Measurements from ENCODE around the gene PVALEF. TPM values are rescaled to one million over a fixed set of nuclear protein-coding genes. Genes with fewer than 3 reads are reported as not detected.
A peak's percentile ranks its signal among the peaks of the same experiment; 100 is the strongest.

PVALEF gene
- total and polyA plus RNA-seq, 2 of the 13 experiments (the other 11 are each of a cell fraction or from before 2014, with no cell fraction given): 0.18 TPM

GRCh38 chr17:81130385-81131361 lies 34.6 kb upstream of the PVALEF start (continued):
- TF ChIP-seq ATF1 (CRISPR knock-in tag; IDR thresholded peaks at IDR 0.05) (no peak), HMGA1 (CRISPR knock-in tag; conservative IDR thresholded peaks at IDR 0.05) (no peak), ZNF746 (CRISPR knock-in tag; IDR thresholded peaks at IDR 0.05) (no peak), ZMAT3 (CRISPR knock-in tag; conservative IDR thresholded peaks at IDR 0.05) (no peak), HDAC1 (CRISPR knock-in tag; IDR thresholded peaks at IDR 0.05) (peak; percentile 57), FOXO1 (CRISPR knock-in tag; IDR thresholded peaks at IDR 0.05) (no peak), NAIF1 (CRISPR knock-in tag; IDR thresholded peaks at IDR 0.05; ENCODE audit: borderline replicate concordance) (no peak), AHR (CRISPR knock-in tag; IDR thresholded peaks at IDR 0.05) (no peak; the same call in 1 of the 2 replicates), RNF2 (conservative IDR thresholded peaks at IDR 0.05; ENCODE audit: low read depth) (no peak), REST (IDR thresholded peaks at IDR 0.05; ENCODE audit: borderline replicate concordance in 1 of 2, low read depth in 1 of 2, low read length in 2 of 2) (no peak), HOMEZ (CRISPR knock-in tag; IDR thresholded peaks at IDR 0.05; ENCODE audit: low read depth) (no peak), ATAD3A (CRISPR knock-in tag; IDR thresholded peaks at IDR 0.05) (no peak), PHF8 (CRISPR knock-in tag; IDR thresholded peaks at IDR 0.05) (no peak; the same call in 1 of the 2 replicates), ZBTB7B (CRISPR knock-in tag; IDR thresholded peaks at IDR 0.05) (peak; percentile 16; the same call in 1 of the 2 replicates)
- TF ChIP-seq, protein P1, sequence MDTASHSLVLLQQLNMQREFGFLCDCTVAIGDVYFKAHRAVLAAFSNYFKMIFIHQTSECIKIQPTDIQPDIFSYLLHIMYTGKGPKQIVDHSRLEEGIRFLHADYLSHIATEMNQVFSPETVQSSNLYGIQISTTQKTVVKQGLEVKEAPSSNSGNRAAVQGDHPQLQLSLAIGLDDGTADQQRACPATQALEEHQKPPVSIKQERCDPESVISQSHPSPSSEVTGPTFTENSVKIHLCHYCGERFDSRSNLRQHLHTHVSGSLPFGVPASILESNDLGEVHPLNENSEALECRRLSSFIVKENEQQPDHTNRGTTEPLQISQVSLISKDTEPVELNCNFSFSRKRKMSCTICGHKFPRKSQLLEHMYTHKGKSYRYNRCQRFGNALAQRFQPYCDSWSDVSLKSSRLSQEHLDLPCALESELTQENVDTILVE (CRISPR knock-in tag; IDR thresholded peaks at IDR 0.05): no peak
- TF ChIP-seq, protein P2, sequence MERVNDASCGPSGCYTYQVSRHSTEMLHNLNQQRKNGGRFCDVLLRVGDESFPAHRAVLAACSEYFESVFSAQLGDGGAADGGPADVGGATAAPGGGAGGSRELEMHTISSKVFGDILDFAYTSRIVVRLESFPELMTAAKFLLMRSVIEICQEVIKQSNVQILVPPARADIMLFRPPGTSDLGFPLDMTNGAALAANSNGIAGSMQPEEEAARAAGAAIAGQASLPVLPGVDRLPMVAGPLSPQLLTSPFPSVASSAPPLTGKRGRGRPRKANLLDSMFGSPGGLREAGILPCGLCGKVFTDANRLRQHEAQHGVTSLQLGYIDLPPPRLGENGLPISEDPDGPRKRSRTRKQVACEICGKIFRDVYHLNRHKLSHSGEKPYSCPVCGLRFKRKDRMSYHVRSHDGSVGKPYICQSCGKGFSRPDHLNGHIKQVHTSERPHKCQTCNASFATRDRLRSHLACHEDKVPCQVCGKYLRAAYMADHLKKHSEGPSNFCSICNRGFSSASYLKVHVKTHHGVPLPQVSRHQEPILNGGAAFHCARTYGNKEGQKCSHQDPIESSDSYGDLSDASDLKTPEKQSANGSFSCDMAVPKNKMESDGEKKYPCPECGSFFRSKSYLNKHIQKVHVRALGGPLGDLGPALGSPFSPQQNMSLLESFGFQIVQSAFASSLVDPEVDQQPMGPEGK (CRISPR knock-in tag; IDR thresholded peaks at IDR 0.05): peak; percentile 92
- TF ChIP-seq, protein P3, sequence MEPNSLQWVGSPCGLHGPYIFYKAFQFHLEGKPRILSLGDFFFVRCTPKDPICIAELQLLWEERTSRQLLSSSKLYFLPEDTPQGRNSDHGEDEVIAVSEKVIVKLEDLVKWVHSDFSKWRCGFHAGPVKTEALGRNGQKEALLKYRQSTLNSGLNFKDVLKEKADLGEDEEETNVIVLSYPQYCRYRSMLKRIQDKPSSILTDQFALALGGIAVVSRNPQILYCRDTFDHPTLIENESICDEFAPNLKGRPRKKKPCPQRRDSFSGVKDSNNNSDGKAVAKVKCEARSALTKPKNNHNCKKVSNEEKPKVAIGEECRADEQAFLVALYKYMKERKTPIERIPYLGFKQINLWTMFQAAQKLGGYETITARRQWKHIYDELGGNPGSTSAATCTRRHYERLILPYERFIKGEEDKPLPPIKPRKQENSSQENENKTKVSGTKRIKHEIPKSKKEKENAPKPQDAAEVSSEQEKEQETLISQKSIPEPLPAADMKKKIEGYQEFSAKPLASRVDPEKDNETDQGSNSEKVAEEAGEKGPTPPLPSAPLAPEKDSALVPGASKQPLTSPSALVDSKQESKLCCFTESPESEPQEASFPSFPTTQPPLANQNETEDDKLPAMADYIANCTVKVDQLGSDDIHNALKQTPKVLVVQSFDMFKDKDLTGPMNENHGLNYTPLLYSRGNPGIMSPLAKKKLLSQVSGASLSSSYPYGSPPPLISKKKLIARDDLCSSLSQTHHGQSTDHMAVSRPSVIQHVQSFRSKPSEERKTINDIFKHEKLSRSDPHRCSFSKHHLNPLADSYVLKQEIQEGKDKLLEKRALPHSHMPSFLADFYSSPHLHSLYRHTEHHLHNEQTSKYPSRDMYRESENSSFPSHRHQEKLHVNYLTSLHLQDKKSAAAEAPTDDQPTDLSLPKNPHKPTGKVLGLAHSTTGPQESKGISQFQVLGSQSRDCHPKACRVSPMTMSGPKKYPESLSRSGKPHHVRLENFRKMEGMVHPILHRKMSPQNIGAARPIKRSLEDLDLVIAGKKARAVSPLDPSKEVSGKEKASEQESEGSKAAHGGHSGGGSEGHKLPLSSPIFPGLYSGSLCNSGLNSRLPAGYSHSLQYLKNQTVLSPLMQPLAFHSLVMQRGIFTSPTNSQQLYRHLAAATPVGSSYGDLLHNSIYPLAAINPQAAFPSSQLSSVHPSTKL (CRISPR knock-in tag; IDR thresholded peaks at IDR 0.05): no peak
